ENCODE data around the gene ZNF445.

The ZNF445 gene

GRCh38 chr3:44395714-44396113, 81.8 kb downstream of the ZNF445 start:
- TF ChIP-seq RAD21 (IDR thresholded peaks at IDR 0.05; ENCODE audit: low read depth) (no peak), NFIC (IDR thresholded peaks at IDR 0.05) (no peak), TCF12 (IDR thresholded peaks at IDR 0.05; ENCODE audit: low read depth) (no peak), EP300 (IDR thresholded peaks at IDR 0.05; ENCODE audit: borderline replicate concordance) (no peak), YY1 (IDR thresholded peaks at IDR 0.05; ENCODE audit: low read depth) (no peak)

- no peak for TF ChIP-seq NFIC (IDR thresholded peaks at IDR 0.05)
Measured at GRCh38 chr3:44392489-44392888, 85.0 kb downstream of the ZNF445 start.

DNA sequence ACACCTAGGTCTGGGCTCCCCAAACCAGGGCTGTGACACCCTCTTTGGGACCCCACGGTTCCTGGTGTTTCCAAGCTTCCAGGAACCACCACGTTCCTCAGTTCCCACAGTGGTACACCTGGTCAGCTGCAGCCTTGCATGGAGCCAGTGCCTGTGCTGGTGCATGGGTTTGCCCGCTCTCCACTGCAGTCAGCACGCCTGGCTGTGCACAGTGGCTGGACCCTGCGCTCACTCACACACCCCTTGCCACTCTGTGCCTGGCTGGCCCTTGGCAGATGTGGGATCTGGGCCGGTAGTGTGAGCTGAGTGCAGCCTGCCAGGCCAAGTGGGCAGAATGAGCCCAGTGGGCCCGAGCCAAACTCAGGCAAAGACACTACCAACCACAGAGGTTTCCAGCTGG, 90.1 kb downstream of the ZNF445 start:
- no peak for TF ChIP-seq TCF12 (IDR thresholded peaks at IDR 0.05; ENCODE audit: low read depth)
- TF ChIP-seq ZBTB7A (IDR thresholded peaks at IDR 0.05; ENCODE audit: low read depth): no peak
- TF ChIP-seq RAD21 (IDR thresholded peaks at IDR 0.05; ENCODE audit: low read depth): no peak
- no peak for TF ChIP-seq FOXM1 (IDR thresholded peaks at IDR 0.05; ENCODE audit: borderline replicate concordance, low read depth)
- TF ChIP-seq, protein P1, sequence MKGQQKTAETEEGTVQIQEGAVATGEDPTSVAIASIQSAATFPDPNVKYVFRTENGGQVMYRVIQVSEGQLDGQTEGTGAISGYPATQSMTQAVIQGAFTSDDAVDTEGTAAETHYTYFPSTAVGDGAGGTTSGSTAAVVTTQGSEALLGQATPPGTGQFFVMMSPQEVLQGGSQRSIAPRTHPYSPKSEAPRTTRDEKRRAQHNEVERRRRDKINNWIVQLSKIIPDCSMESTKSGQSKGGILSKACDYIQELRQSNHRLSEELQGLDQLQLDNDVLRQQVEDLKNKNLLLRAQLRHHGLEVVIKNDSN (IDR thresholded peaks at IDR 0.05): no peak
- TF ChIP-seq NFIC (IDR thresholded peaks at IDR 0.05): no peak
- TF ChIP-seq YY1 (IDR thresholded peaks at IDR 0.05; ENCODE audit: low read depth): no peak
- TF ChIP-seq, protein P2, sequence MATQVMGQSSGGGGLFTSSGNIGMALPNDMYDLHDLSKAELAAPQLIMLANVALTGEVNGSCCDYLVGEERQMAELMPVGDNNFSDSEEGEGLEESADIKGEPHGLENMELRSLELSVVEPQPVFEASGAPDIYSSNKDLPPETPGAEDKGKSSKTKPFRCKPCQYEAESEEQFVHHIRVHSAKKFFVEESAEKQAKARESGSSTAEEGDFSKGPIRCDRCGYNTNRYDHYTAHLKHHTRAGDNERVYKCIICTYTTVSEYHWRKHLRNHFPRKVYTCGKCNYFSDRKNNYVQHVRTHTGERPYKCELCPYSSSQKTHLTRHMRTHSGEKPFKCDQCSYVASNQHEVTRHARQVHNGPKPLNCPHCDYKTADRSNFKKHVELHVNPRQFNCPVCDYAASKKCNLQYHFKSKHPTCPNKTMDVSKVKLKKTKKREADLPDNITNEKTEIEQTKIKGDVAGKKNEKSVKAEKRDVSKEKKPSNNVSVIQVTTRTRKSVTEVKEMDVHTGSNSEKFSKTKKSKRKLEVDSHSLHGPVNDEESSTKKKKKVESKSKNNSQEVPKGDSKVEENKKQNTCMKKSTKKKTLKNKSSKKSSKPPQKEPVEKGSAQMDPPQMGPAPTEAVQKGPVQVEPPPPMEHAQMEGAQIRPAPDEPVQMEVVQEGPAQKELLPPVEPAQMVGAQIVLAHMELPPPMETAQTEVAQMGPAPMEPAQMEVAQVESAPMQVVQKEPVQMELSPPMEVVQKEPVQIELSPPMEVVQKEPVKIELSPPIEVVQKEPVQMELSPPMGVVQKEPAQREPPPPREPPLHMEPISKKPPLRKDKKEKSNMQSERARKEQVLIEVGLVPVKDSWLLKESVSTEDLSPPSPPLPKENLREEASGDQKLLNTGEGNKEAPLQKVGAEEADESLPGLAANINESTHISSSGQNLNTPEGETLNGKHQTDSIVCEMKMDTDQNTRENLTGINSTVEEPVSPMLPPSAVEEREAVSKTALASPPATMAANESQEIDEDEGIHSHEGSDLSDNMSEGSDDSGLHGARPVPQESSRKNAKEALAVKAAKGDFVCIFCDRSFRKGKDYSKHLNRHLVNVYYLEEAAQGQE (IDR thresholded peaks at IDR 0.05; ENCODE audit: low read depth): no peak
- TF ChIP-seq EGR1 (IDR thresholded peaks at IDR 0.05): no peak
- TF ChIP-seq TEAD4 (IDR thresholded peaks at IDR 0.05): no peak
- TF ChIP-seq MAX (IDR thresholded peaks at IDR 0.05): no peak
- TF ChIP-seq EP300 (IDR thresholded peaks at IDR 0.05; ENCODE audit: borderline replicate concordance): no peak
- TF ChIP-seq CREB1 (IDR thresholded peaks at IDR 0.05; ENCODE audit: low read depth): no peak
- TF ChIP-seq TAF1 (IDR thresholded peaks at IDR 0.05; ENCODE audit: low read depth): no peak
- TF ChIP-seq CEBPB (IDR thresholded peaks at IDR 0.05): no peak
